Occipital lobe (tissue), 2 donors: ENCODE results near the gene CYP24A1. TPM values are rescaled to one million over a fixed set of nuclear protein-coding genes. Genes with fewer than 3 reads are reported as not detected.

ENCODE experiments used
- DNase-seq: peaks from one replicate; lab custom pipeline; 2025; lab: John Stamatoyannopoulos, UW
- total RNA-seq: library from RNA; depleted of rRNA; stranded (reverse); fragments of >200 nt; gene quantifications from one replicate; pipeline ENCODE4 v1.2.3, GENCODE V29; 2014

The CYP24A1 gene
- total RNA-seq, 1 donor from 2014 or later, result not detected

GRCh38 chr20:54203281-54203680, 29.5 kb upstream of the CYP24A1 start:
- no peak for DNase-seq

GRCh38 chr20:54201268-54201846, 27.6 kb upstream of the CYP24A1 start:
- no peak for DNase-seq

DNA sequence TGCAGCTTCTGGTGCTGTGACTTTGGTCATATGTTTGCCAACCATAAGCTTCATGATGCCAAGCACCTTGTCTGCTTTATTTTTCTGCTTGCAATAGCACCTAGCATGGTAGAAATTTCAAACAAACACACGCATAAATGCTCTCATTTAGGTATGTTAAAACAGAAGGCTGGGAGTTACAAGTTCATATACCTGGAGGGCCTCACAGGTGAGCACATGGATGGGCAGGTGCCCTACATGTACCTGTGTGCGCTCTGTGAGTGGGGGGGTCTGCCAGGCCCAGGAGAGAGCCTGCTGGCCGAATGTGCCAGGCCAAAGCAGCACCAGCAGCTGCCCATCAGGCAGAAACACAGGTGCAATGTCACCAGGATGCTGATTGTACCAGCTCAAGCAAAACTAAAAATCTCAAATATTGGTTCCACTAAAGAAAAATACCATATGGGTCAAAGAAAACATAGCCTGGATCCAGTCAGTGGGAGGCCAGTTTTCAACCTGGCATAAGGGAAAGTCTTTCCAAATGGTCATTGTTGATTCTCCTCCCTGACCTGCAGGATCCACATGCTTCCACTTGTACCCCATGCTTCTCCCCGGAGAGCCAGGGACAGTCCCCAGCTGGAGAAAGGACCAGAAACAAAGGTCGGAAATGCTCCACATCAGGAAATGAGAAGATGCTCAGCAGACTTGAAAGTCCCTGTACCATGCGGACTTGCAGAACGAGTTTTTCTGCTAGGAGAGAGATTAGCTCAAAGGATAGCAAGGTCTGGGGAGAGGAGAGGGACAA, 26.9 kb upstream of the CYP24A1 start:
- DNase-seq, result no peak

DNA sequence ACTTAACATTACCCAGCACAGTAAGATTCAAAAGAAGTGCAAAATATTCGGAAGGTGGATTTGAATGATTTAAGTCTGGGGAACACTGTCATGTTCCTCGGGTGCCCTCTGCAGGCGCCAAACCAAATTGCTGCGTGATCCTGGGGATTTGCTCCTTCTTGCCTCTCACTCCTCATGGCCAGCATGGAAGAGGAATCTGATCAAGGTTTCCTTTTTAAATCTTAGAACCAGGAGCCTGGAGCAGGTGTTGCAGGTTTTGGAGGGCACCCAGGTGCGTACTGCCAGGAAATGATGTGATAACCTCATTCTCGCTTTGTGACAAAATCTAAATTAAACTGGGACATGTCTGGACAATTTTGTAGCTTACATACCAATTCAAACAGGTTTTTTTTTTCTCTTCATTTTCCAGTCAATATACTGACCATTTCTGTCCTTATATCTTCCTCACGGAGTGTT, 26.0 kb upstream of the CYP24A1 start:
- peak; percentile 39 for DNase-seq

GRCh38 chr20:54199283-54199682, 25.5 kb upstream of the CYP24A1 start:
- no peak for DNase-seq

- no peak for DNase-seq
These were observed 24.1 kb upstream of the CYP24A1 start for GRCh38 chr20:54197621-54198604.

DNA sequence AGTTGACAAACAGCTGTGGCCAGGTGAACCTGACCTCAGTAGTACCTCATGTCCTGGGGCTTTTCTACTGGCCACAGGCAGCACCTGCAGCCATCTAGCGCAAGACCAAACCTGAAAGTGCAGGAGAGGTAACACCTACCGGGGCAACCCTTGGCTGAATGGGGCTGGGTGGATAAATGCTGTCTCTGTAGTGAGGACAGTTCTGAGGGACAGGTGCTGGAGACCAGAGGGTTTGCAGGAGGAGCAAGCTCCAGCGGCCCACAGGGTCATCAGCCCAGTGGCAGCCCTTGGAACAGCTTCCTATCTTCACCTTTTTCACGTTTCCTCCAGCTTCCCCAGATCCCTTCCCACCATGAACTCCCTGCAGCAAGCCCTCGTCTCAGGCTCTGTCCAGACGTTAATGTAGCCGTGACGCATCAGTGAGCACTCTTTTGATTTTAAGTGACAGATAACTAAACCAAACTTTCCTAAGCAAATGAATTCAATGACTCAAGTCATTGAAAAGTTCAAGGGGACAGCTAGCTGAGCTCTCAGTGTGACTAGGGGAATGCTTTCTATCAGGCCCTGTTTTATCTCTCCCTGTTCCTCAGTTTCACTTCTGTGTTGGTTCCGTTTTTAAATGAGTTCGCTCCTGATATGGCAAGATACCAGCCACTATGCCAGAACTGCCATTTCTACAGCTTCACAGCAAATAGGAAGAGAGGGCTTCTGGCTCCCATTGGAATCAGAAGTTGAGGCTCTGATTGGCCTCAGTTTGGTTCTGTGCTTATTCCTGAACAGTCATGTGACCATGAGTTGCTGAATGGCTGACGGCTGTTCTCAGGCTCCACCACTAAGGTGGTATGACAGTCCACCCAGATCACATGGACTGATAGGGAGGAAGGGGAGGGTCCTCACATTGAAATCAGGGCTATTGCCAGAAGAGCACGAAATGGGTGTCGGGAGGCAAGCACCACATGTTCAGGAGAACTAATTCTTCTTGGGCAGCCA, 22.0 kb upstream of the CYP24A1 start:
- no peak for DNase-seq

DNA sequence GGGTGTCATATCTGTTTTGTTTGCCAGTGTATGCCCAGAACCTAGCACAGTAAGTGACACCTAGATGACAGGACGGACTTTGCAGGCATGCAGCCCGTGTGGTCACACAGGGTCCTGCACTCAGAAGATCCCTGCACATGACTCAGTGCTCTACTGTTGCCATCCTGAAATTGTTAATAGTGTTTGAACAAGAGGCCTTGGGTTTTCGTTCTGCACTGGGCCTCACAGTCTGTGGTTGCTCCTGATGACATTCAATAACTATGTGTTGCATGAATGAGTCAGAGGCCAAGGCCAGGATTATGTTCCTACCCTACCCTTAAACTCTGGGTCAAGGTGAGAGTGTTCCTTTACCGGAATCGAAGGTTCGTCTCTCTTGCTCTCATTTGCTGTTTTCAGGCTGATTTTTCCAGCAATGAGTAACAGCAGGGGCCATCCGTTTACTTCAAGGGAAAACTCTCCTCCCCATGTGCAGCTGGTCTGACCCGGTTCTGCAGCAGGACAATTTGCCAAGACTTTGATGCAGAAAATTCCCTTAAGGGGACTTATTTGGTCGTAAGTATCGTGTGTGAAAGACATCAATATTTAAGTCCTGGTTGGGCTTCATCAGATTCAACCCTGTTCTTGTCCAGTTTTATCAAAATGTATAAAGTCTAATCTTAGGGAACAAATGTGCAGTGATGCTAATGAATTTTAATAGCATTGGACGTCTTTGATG, 21.1 kb upstream of the CYP24A1 start:
- no peak for DNase-seq

GRCh38 chr20:54193817-54194216, 20.0 kb upstream of the CYP24A1 start:
- no peak for DNase-seq

GRCh38 chr20:54190217-54190616, 16.4 kb upstream of the CYP24A1 start:
- DNase-seq, result no peak

DNA sequence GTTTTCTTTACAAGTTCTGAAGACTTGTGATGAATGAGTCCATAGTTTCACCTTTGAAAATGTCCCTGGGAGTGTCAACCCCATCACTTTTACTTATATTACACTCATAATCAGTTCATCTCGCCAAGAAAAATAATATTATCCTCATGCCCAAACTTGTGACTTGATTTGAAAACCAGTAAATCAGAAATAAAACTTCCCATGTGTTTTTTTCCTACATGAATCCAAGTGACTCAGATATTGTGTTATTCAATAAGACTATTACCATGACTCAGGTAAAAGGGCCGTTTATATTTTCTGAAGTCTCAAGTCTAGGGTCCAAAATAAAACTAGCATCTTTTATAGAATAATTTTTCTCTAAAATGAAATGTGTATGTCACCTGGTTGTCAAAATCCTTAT, 15.8 kb upstream of the CYP24A1 start:
- no peak for DNase-seq

- no peak for DNase-seq
These were observed 14.5 kb upstream of the CYP24A1 start for GRCh38 chr20:54188132-54188849.

GRCh38 chr20:54184904-54185626, 11.3 kb upstream of the CYP24A1 start:
- no peak for DNase-seq

GRCh38 chr20:54184071-54184470, 10.3 kb upstream of the CYP24A1 start:
- DNase-seq, result no peak

GRCh38 chr20:54180931-54181330, 7.1 kb upstream of the CYP24A1 start:
- no peak for DNase-seq

DNA sequence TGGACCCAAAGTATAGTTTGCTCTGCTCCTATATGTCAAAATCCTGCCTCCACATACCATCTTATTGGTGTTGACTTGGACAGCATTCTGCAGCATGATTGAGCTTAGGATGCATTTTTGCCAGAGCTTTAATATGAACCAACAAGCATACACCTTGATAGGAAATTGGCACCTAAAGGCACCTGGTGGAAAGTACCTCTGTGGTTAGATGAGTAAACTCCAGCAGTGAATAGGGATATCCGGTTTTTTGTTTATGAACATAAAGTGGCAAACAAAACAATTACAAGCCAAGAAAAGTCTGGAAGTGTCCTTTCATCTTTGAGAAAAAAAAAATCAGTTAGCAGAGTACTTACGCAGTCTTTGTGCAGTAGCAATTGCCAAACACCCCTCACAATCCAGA, 6.2 kb upstream of the CYP24A1 start:
- DNase-seq, result no peak

GRCh38 chr20:54178256-54178655, 4.5 kb upstream of the CYP24A1 start:
- DNase-seq, result no peak

- DNase-seq, result no peak
These were observed 3.6 kb upstream of the CYP24A1 start for GRCh38 chr20:54177378-54177777.

- DNase-seq, result no peak
These were observed 2.8 kb upstream of the CYP24A1 start for GRCh38 chr20:54176610-54177009.
